Chondrocyte (in vitro differentiated cells): Measurements from ENCODE around the gene USP28. TPM values are rescaled to one million over a fixed set of nuclear protein-coding genes. Genes with fewer than 3 reads are reported as not detected.

Experiments
- DNase-seq: peaks from one replicate; pipeline ENCODE4 v3.0.0; 2021; ENCODE audit warnings: mixed read lengths, low spot score
- H3K27ac Mint-ChIP-seq: one replicate; pipeline ENCODE4 v1.8.0; 2021; ENCODE audit warnings: mild to moderate bottlenecking, moderate library complexity, mixed read lengths; ENCODE audit not compliant: unreplicated experiment
- H3K27me3 Mint-ChIP-seq: 2 replicates; pipeline ENCODE4 v1.8.0; 2021; ENCODE audit warnings: low read depth, mixed read lengths
- H3K36me3 Mint-ChIP-seq: 2 replicates; pipeline ENCODE4 v1.8.0; 2021; ENCODE audit warnings: low read depth, mixed read lengths
- H3K4me1 Mint-ChIP-seq: 2 replicates; pipeline ENCODE4 v1.8.0; 2021; ENCODE audit warnings: low read depth, mild to moderate bottlenecking, mixed read lengths
- H3K4me3 Mint-ChIP-seq: one replicate; pipeline ENCODE4 v1.8.0; 2021; ENCODE audit warnings: mild to moderate bottlenecking, moderate library complexity, mixed read lengths; ENCODE audit not compliant: unreplicated experiment
- H3K9me3 Mint-ChIP-seq: 2 replicates; pipeline ENCODE4 v1.8.0; 2021; ENCODE audit warnings: low read depth, mixed read lengths
- total RNA-seq: library from RNA; stranded (reverse); gene quantifications from 3 replicates; pipeline ENCODE4 v1.2.1, GENCODE V29; 2021
- TF ChIP-seq, protein P1 (sequence below): fragments of 200-600 bp; sonication (generic); IDR thresholded peaks from 2 replicates; pipeline ENCODE4 v1.5.0; 2021; ENCODE audit warnings: antibody characterized with exemption, mild to moderate bottlenecking, moderate library complexity

The USP28 gene
- total RNA-seq, 1 donor from 2014 or later, result 34.1 TPM

DNA sequence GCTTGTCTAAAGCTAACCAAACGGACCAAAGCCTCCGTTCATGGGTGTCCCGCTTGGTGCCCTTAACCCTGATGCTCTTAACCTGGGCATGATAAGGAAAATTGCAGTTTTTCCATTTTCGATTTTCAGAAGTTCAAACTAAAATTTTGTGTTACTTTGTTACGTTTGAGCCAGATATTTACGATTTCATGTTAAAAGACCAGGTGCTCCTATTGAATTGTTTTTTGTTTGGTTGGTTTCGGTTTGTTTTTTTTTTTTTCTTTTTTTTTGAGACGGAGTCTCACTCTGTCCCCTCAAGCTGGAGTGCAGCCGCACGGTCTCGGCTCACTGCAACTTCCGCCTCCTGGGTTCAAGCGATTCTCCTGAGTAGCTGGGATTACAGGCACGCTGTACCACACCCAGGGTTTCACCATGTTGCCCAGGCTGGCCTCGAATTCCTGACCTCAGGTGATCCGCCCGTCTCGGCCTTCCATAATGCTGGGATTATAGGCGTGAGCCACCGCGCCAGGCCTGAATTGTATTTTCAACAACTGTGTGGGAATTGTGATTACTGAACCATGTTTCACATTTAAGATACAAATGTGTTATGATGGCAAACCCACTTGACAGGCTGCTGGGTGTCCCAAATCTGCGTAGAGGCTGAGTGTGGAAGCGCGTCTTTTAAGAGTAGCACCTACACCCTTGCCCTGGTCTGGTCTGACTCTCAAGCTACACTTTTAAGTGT is 864 bp upstream of the USP28 start:
- TF ChIP-seq, protein P1, sequence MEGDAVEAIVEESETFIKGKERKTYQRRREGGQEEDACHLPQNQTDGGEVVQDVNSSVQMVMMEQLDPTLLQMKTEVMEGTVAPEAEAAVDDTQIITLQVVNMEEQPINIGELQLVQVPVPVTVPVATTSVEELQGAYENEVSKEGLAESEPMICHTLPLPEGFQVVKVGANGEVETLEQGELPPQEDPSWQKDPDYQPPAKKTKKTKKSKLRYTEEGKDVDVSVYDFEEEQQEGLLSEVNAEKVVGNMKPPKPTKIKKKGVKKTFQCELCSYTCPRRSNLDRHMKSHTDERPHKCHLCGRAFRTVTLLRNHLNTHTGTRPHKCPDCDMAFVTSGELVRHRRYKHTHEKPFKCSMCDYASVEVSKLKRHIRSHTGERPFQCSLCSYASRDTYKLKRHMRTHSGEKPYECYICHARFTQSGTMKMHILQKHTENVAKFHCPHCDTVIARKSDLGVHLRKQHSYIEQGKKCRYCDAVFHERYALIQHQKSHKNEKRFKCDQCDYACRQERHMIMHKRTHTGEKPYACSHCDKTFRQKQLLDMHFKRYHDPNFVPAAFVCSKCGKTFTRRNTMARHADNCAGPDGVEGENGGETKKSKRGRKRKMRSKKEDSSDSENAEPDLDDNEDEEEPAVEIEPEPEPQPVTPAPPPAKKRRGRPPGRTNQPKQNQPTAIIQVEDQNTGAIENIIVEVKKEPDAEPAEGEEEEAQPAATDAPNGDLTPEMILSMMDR, result no peak
- no peak for DNase-seq
- H3K27me3 Mint-ChIP-seq, result no peaks in the 10 kb centered on the region
- H3K9me3 Mint-ChIP-seq, result no peaks in the 10 kb centered on the region
- H3K4me1 Mint-ChIP-seq, result peaks cover 47% of the 10 kb centered on the region
- no peaks in the 10 kb centered on the region for H3K36me3 Mint-ChIP-seq
- H3K4me3 Mint-ChIP-seq, result peak overlapping the region; percentile 77
- peak overlapping the region; percentile 100 for H3K27ac Mint-ChIP-seq

DNA sequence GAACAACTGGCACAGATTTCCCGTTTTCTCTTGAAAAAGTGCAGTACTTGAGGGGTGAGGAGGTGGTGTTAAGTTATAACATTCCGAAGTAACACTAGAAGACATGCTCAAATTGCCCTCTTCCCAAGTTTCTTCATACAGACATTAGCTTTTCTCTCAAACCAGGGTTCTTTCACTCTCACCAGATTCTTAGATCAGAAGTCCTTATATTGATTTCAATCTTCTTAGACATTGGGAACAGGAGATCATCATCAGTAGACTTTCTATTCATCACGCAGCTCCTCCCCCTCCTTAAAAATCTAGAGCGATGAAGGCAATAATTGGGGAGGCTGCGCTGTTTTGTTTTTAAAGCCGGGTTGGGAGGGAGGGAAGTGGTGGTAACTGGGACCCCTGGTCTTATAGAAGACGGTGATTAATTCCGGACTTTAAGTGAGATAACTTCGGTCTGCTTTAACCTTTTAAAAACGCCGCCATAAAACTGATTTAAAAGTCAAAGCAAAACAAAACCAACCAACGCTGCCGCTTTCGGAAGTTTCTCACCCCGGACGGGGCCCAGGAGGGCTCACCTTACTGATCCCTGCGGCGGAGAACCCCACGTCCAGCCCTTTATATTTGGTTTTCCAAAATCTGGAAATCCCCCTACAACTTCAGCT is 665 bp downstream of the USP28 start:
- Mint-ChIP-seq H3K4me3 (peak overlapping the region; percentile 74), H3K4me1 (peaks cover 49% of the 10 kb centered on the region), H3K27ac (peak overlapping the region; percentile 92), H3K36me3 (no peaks in the 10 kb centered on the region), H3K9me3 (no peaks in the 10 kb centered on the region), H3K27me3 (no peaks in the 10 kb centered on the region)
- no peak for DNase-seq
- TF ChIP-seq, protein P1, result peak; percentile 35

DNA sequence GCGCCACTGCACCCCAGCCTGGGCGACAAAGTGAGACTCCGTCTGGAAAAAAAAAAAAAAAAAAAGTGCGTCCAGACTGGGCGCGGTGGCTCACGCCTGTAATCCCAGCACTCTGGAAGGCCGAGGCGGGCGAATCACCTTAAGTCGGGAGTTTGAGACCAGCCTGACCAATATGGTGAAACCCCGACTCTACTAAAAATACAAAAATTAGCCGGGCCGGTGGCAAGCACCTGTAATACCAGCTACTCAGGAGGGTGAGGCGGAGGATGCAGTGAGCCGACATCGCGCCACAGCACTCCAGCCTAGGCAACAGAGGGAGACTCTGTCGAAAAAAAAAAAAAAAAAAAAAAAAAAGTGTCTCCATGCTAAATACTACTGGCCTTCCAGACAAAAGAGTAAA is 1.3 kb downstream of the USP28 start:
- peak overlapping the region; percentile 74 for H3K4me3 Mint-ChIP-seq
- peak overlapping the region; percentile 92 for H3K27ac Mint-ChIP-seq
- TF ChIP-seq, protein P1, result no peak
- H3K36me3 Mint-ChIP-seq, result no peaks in the 10 kb centered on the region
- H3K9me3 Mint-ChIP-seq, result no peaks in the 10 kb centered on the region
- no peak for DNase-seq
- H3K4me1 Mint-ChIP-seq, result peaks cover 49% of the 10 kb centered on the region
- H3K27me3 Mint-ChIP-seq, result no peaks in the 10 kb centered on the region

DNA sequence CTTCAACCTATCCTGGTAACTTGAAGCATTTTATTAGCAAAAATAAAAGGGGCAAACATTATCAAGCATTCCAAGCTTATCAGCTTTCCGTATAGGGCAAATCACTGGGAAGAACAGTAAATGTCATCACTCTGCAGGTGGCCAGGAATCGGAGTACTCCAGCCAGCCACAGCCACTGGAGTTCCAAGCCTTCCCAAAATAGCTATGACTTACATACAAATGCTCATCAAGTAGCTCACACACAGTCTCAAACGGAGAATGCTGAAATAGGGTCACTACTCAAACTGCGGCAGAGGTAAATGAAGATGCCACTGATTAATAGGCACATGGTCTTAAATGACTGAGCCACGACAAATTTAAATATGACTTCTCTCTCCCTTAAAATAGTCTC is 2.1 kb downstream of the USP28 start:
- TF ChIP-seq, protein P1, result no peak
- H3K36me3 Mint-ChIP-seq, result no peaks in the 10 kb centered on the region
- DNase-seq, result no peak
- no peaks in the 10 kb centered on the region for H3K27me3 Mint-ChIP-seq
- peak overlapping the region; percentile 74 for H3K4me3 Mint-ChIP-seq
- H3K4me1 Mint-ChIP-seq, result peaks cover 49% of the 10 kb centered on the region
- H3K27ac Mint-ChIP-seq, result peak overlapping the region; percentile 81
- no peaks in the 10 kb centered on the region for H3K9me3 Mint-ChIP-seq

DNA sequence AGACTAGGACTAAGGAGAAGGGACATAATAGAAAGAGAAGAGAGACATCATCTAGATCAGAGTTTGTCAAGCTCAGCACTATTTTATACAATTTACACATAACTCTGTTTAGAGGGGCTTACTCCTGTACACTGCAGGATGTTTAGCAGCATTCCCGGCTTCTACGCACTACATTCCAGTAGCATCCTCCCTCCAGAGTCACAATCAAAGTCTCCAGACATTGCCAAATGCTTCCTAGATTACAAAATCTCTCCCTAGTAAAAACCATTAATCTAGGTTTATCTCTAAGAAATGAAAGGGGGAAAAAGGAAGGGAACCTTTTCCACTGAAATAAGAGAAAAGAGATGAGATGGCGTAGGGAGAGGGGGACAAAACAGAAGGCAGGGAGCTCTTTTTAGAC is 4.0 kb downstream of the USP28 start:
- Mint-ChIP-seq H3K36me3 (peaks cover 7% of the 10 kb centered on the region), H3K4me3 (no peak overlapping the region), H3K27me3 (no peaks in the 10 kb centered on the region), H3K4me1 (peaks cover 44% of the 10 kb centered on the region), H3K9me3 (no peaks in the 10 kb centered on the region), H3K27ac (no peak overlapping the region)
- DNase-seq, result no peak
- TF ChIP-seq, protein P1, result no peak
